NT2/D1 (cell line): ENCODE data around the gene SLX4.

ENCODE experiments used
- SUZ12 ChIP-seq: IDR thresholded peaks from 2 replicates; pipeline ENCODE4 v1.6.1; 2011; ENCODE audit not compliant: insufficient read length, insufficient read depth; ENCODE audit errors: extremely low read depth
- YY1 ChIP-seq: IDR thresholded peaks from 2 replicates; pipeline ENCODE4 v1.6.1; 2011; ENCODE audit not compliant: insufficient read length, insufficient read depth
- ZNF274 ChIP-seq: IDR thresholded peaks from 2 replicates; pipeline ENCODE4 v1.6.1; 2011; ENCODE audit warnings: mild to moderate bottlenecking, low read depth, low read length

DNA sequence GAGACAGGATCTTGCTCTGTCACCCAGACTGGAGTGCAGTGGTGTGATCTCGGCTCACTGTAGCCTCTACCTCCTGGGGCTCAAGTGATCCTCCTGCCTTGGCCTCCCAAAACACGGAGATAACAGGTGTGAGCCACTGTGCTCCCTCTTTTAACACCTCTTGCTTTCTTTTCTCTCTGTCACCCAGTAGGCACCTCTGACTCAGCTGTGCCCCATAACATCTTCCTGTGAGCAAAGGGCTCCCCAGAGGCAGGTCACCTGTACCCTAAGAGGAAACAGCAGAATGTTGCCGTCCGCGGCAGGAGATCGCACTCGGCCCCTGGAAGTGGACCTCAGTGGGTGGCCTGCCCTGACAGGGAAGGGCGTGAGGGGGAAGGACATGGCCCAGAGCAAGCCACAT lies 33.3 kb downstream of the SLX4 start:
- TF ChIP-seq YY1 (no peak), ZNF274 (no peak), SUZ12 (no peak)
